ENCODE results near the gene CHML.

Gene CHML

GRCh38 chr1:241615043-241615974 lies 24.9 kb downstream of the CHML start:
- no peak for DNase-seq

- no peak for DNase-seq
These were observed 25.6 kb downstream of the CHML start for GRCh38 chr1:241614572-241614971.

DNA sequence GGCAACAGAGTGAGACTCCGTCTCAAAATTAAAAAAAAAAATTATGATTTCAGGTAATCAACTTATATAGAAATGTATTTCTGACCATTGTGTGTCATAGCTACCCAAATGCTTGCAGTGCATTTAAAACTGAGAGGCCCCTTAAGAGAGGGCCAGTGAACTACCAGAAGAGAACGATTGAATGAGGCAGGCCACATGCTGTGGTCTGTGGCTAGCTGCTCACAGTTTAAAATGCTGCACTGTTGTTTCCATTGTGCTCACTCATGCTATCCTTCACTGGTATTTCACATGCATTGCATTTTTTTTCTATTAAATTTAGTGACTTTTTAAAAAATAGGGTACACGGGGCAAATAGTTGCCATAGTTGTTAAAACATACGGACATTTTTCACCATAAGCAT lies 26.0 kb downstream of the CHML start:
- no peak for DNase-seq

GRCh38 chr1:241612533-241613477 lies 27.4 kb downstream of the CHML start:
- DNase-seq = no peak

GRCh38 chr1:241611736-241612135 lies 28.4 kb downstream of the CHML start:
- DNase-seq = no peak

- DNase-seq = peak; percentile 87
These were observed 29.1 kb downstream of the CHML start for GRCh38 chr1:241611063-241611462.

GRCh38 chr1:241610056-241610815 lies 29.9 kb downstream of the CHML start:
- peak; percentile 41 for DNase-seq

GRCh38 chr1:241608379-241609033 lies 31.7 kb downstream of the CHML start:
- no peak for DNase-seq

DNA sequence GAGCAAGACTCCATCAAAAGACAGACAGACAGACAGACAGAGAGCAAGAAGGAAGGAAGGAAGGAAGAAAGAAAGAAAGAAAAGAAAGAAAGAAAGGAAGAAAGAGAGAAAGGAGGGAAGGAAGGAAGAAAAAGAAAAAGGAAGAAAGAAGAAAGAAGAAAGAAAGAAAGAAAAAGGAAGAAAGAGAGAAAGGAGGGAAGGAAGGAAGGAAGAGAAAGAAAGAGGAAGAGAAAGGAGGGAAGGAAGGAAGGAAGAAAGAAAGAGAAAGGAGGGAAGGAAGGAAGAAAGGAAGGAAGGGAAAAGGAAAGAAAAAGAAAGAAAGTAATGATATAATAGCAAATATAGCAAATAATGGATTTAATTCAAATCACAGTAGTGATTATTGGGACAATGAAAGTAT lies 32.7 kb downstream of the CHML start:
- DNase-seq = no peak

GRCh38 chr1:241606544-241606943 lies 33.6 kb downstream of the CHML start:
- DNase-seq = no peak

DNA sequence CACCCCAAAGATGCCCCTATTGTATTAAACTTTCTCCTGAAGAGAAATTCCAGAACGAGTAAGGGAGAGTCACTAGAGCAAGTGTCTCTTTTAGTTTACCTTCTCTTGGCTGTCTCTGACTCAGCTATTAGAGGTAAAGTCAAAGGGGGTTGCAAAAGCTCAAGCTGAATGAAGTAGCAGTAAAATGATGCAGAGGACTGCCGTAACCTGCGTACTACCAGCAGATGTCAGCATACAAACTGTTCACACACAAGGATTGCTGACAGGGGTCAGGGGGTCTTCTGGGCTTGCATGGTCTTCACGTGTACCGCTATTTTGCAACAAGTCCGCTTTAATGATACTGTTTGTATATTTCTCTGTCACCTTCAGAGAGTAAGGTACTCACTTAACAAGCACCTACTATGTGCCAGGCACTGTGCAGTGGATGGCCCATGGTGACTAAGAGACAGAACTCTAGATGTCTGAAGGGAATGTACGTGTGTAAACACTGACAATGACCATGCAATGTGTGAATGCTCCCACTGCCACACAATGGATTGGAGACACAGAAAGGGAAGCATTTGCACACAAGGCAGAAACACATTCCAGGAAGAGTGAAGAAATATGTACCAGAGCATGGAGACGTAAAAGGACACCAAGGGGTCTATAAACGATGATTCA lies 34.9 kb downstream of the CHML start:
- DNase-seq = no peak

- DNase-seq = no peak
These were observed 36.4 kb downstream of the CHML start for GRCh38 chr1:241603731-241604245.

DNA sequence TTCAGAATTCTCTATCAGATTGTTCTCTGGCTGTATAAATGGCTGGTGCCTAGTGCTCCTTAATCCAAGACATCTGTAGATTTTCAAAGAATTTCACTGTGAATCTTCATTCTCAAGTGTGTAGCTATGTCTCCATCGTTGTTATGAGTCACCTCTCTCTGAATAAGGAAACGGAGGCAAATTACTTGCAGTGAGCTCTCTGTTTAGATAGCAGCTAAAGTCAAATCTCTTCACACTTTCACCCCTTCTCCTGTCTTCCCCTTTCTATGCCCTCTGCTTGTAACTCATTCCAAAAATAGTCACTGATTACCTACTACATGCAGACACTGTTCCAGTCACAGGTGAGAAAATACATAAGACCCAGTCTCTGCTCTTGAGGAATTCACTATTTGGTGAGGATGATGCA lies 39.7 kb downstream of the CHML start:
- no peak for DNase-seq

GRCh38 chr1:241598249-241598648 lies 41.9 kb downstream of the CHML start:
- DNase-seq = no peak

DNA sequence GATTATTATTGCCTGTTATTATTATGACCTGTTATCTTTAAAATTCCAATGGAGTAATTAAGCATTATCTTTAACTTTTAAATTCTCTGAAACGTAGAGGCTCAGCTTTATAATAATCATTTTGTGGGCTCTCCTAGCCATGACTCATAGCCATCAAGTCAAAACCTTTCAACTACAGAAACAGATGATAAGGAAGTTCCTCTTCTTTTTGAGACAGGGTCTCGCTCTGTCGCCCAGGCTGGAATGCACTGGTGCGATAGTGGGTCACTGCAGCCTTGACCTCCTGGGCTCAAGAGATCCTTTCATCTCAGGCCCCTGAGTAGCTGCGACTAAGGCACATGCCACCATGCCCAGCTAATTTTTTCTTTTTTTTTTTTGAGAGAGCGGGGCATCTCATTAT lies 43.5 kb downstream of the CHML start:
- DNase-seq = no peak

GRCh38 chr1:241593186-241593585 lies 47.0 kb downstream of the CHML start:
- DNase-seq = no peak

DNA sequence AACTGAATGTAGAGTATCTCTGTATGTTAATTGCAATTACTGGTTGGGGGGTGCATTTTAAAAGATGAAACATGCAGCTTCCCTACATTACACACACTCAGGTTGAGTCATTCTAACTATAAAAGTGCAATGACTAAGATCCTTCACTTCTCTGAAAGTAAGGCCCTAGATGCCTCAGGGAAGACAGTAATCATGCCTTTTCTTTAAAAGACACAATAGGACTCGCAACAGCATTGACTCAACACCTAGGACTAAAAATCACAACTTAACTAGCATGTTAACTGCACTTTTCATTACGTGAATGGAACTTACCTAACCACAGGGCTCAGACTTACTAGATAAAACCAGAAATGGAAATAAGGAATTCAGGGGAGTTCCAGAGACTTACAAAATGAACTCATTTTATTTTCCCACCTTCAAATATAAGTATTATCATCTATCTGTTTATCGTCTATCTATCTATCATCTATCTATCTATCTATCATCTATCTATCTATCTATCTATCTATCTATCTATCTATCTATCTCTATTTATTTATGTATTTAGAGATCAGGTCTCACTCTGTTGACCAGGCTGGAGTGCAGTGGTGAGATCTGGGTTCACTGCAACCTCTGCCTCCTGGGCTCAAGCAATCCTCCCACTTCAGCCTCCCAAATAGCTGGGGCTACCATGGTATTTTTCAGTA lies 47.8 kb downstream of the CHML start:
- DNase-seq = no peak

DNA sequence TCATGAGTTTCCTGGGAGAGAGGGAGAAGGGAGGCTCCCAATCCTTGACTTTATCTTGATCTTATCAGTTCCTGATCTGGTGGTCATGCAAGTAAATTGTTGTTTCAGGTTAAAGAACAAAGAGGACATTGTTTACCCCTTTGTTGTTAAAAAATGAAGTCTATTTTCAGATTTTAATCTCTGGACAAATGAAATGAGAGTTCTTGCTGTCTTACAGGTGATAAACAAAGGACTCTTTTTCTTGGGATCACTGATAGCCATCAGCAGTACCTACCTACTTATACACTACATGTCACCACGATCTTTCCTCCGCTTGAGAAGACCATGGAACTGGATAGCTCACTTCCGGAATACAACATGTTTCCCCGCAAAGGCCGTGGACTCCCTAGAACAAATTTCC lies 48.4 kb downstream of the CHML start:
- DNase-seq = no peak

- DNase-seq = no peak
These were observed 48.9 kb downstream of the CHML start for GRCh38 chr1:241591317-241591716.

GRCh38 chr1:241590719-241591118 lies 49.5 kb downstream of the CHML start:
- no peak for DNase-seq
